ENCODE data around the gene ASIC4. TPM values are rescaled to one million over a fixed set of nuclear protein-coding genes. Genes with fewer than 3 reads are reported as not detected.

Gene ASIC4
- polyA plus RNA-seq, 1 donor (not counting 4 experiments of a cell fraction or from before 2014, with no cell fraction given) = not detected

DNA sequence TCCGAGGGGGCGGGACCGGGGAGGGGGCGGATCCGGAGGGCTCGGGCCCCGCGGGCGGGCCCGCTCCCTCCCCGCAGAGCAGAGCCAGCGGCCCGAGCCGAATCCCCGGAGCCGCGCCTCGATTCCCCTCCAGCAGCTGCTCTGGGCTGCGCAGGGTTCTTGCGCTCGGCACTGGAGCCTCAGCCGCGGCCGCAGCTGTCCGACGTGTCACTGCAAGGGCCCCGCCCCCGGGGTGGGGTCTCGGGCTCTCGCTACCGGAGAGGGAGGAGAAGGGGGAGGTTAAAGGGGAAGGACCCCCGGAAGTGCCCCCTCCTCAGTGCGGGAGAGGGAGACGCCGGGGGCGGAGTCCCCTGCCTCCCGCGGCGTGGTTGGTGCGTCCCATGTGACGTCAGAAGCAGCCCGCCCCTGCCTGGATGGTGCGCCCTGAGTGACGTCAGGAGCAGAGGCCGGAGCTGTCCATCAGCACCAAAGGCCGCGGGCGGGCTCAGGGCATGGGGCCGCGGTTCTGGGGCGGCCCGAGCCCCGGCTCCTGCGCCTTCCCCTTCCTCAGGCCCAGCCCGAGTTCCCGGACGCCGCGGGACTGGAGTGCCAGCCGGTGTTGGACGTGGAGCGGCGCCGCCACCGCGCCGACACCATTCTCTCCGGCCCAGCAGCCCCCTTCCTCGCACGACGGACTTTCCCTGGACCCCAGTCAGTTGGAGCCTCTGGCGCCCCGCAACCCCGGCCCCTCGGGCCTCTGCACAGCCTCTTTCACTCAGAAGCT, 29.5 kb downstream of the ASIC4 start, which contains the start of the genes CHPF and TMEM198:
CHPF (minus strand) TSS at position 214 of the 763 bp plus-strand sequence. CDS start 271 bp downstream, outside the sequence.
TMEM198 (plus strand) TSS at position 433 of the 763 bp plus-strand sequence. CDS start 700 bp downstream, outside the sequence.
- Histone ChIP-seq H3K36me3 (ENCODE audit: control insufficient read depth in 2 of 2, extremely low read depth in 1 of 2, insufficient read depth in 2 of 2, low read length in 2 of 2) (peaks cover 20% of the 10 kb centered on the region in 2 experiments), H3K9ac (ENCODE audit: control insufficient read depth, extremely low read depth, insufficient read depth, low read length) (peak within 1 kb of the TSS; percentile 90), H3K4me2 (ENCODE audit: control insufficient read depth, extremely low read depth, insufficient read depth, low read depth, low read length) (peak within 1 kb of the TSS; percentile 84), H3K9me1 (ENCODE audit: control insufficient read depth, extremely low read depth, insufficient read depth, low read length) (no peaks in the 10 kb centered on the region), H3K27ac (ENCODE audit: control insufficient read depth, insufficient read depth, low read length) (peak within 1 kb of the TSS; percentile 65), H3K4me1 (ENCODE audit: control insufficient read depth, extremely low read depth, insufficient read depth, low read length) (peaks cover 11% of the 10 kb centered on the region), H3K27me3 (ENCODE audit: control insufficient read depth, extremely low read depth, insufficient read depth, low read length) (no peaks in the 10 kb centered on the region), H2AFZ (ENCODE audit: control insufficient read depth, low read length) (peak within 1 kb of the TSS; percentile 54), H3K79me2 (ENCODE audit: control insufficient read depth, insufficient read depth, low read length) (peaks cover 33% of the 10 kb centered on the region), H3K4me3 (ENCODE audit: control insufficient read depth in 2 of 3, extremely low read depth in 1 of 3, insufficient read depth in 2 of 3, low read depth in 1 of 3, low read length in 3 of 3) (peak within 1 kb of the TSS; percentile 85 to 97 (median 92)), H3K9me3 (ENCODE audit: control insufficient read depth, low read depth, low read length) (no peaks in the 10 kb centered on the region), H4K20me1 (ENCODE audit: control insufficient read depth, extremely low read depth, insufficient read depth, low read length) (peaks cover 7% of the 10 kb centered on the region)
- TF ChIP-seq, protein P1, sequence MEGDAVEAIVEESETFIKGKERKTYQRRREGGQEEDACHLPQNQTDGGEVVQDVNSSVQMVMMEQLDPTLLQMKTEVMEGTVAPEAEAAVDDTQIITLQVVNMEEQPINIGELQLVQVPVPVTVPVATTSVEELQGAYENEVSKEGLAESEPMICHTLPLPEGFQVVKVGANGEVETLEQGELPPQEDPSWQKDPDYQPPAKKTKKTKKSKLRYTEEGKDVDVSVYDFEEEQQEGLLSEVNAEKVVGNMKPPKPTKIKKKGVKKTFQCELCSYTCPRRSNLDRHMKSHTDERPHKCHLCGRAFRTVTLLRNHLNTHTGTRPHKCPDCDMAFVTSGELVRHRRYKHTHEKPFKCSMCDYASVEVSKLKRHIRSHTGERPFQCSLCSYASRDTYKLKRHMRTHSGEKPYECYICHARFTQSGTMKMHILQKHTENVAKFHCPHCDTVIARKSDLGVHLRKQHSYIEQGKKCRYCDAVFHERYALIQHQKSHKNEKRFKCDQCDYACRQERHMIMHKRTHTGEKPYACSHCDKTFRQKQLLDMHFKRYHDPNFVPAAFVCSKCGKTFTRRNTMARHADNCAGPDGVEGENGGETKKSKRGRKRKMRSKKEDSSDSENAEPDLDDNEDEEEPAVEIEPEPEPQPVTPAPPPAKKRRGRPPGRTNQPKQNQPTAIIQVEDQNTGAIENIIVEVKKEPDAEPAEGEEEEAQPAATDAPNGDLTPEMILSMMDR (optimal IDR thresholded peaks at IDR 0.05 in 1 of 3, IDR thresholded peaks at IDR 0.05 in 1 of 3, conservative IDR thresholded peaks at IDR 0.05 in 1 of 3; ENCODE audit: extremely low read depth in 1 of 3, insufficient read depth in 2 of 3, low read length in 3 of 3) = no peak
- TF ChIP-seq EZH2 (IDR thresholded peaks at IDR 0.05; ENCODE audit: low read length) = no peak
- dilution Hi-C loops (cut with MboI; ENCODE audit: extremely low pct_ligation_motif_present, low sequenced_read_pairs) = no loop called here
- DNase-seq (ENCODE audit: low read depth, low spot score) (peak; percentile 92), FAIRE-seq (peak; percentile 49)

DNA sequence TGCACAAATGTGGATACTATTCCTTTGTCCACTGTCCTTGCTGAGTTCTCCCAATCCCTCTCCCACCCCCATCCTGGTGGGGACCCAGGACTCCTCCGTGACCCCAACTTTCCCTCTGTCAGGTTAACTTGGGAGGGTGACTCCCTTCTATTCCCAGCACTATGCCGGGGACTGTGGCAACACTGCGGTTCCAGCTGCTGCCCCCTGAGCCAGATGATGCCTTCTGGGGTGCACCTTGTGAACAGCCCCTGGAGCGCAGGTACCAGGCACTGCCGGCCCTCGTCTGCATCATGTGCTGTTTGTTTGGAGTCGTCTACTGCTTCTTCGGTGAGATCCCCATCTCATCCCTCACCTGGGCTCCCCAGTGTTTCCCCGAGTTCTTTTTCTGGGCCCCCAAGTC, 30.3 kb downstream of the ASIC4 start:
- Histone ChIP-seq H3K27me3 (ENCODE audit: control insufficient read depth, extremely low read depth, insufficient read depth, low read length) (no peaks in the 10 kb centered on the region), H3K4me3 (ENCODE audit: control insufficient read depth in 2 of 3, extremely low read depth in 1 of 3, insufficient read depth in 2 of 3, low read depth in 1 of 3, low read length in 3 of 3) (peak overlapping the region in 1 of 3 experiments; percentile 47), H3K4me2 (ENCODE audit: control insufficient read depth, extremely low read depth, insufficient read depth, low read depth, low read length) (peak overlapping the region; percentile 73), H3K36me3 (ENCODE audit: control insufficient read depth in 2 of 2, extremely low read depth in 1 of 2, insufficient read depth in 2 of 2, low read length in 2 of 2) (peaks cover 13 to 14% of the 10 kb centered on the region in 2 experiments), H3K27ac (ENCODE audit: control insufficient read depth, insufficient read depth, low read length) (no peak overlapping the region), H2AFZ (ENCODE audit: control insufficient read depth, low read length) (no peak overlapping the region), H3K9ac (ENCODE audit: control insufficient read depth, extremely low read depth, insufficient read depth, low read length) (no peak overlapping the region), H3K9me3 (ENCODE audit: control insufficient read depth, low read depth, low read length) (no peaks in the 10 kb centered on the region), H3K9me1 (ENCODE audit: control insufficient read depth, extremely low read depth, insufficient read depth, low read length) (no peaks in the 10 kb centered on the region), H4K20me1 (ENCODE audit: control insufficient read depth, extremely low read depth, insufficient read depth, low read length) (peaks cover 7% of the 10 kb centered on the region), H3K79me2 (ENCODE audit: control insufficient read depth, insufficient read depth, low read length) (peaks cover 29% of the 10 kb centered on the region), H3K4me1 (ENCODE audit: control insufficient read depth, extremely low read depth, insufficient read depth, low read length) (peaks cover 11% of the 10 kb centered on the region)
- FAIRE-seq (no peak), DNase-seq (ENCODE audit: low read depth, low spot score) (no peak)
- TF ChIP-seq, protein P1 (optimal IDR thresholded peaks at IDR 0.05 in 1 of 3, IDR thresholded peaks at IDR 0.05 in 1 of 3, conservative IDR thresholded peaks at IDR 0.05 in 1 of 3; ENCODE audit: extremely low read depth in 1 of 3, insufficient read depth in 2 of 3, low read length in 3 of 3) = no peak
- no peak for TF ChIP-seq EZH2 (IDR thresholded peaks at IDR 0.05; ENCODE audit: low read length)
- dilution Hi-C loops (cut with MboI; ENCODE audit: extremely low pct_ligation_motif_present, low sequenced_read_pairs) = no loop called here
